Measurements from ENCODE around the gene POLD1. TPM values are rescaled to one million over a fixed set of nuclear protein-coding genes. Genes with fewer than 3 reads are reported as not detected.

POLD1 gene
- polyA plus RNA-seq, 3 donors: 9.3 to 22.4 (median 15.6) TPM

- Mint-ChIP-seq H3K27me3 (ENCODE audit: low read depth in 3 of 3) (peaks cover 0 to 4% (median 1%) of the 10 kb centered on the region in 3 donors), H3K4me1 (peaks cover 19% of the 10 kb centered on the region), H3K36me3 (peaks cover 47 to 57% of the 10 kb centered on the region in 2 donors), H3K9me3 (peaks cover 0 to 2% (median 0%) of the 10 kb centered on the region in 7 donors), H3K4me3 (no peak overlapping the region), H3K27ac (peak overlapping the region in 1 of 7 donors; percentile 31)
- no peak overlapping the region for H3K27ac ChIP-seq (ENCODE audit: low read depth in 1 of 2, low read length in 2 of 2)
- H3K4me1 ChIP-seq (ENCODE audit: control insufficient read depth in 1 of 2, insufficient read depth in 2 of 2, low read length in 2 of 2): peaks cover 16 to 26% of the 10 kb centered on the region in 2 donors
- H2AFZ ChIP-seq (ENCODE audit: insufficient read depth, low read depth, low read length, poor library complexity, severe bottlenecking): no peak overlapping the region
- no peak overlapping the region for H3K9ac ChIP-seq (ENCODE audit: insufficient read depth, low read length, poor library complexity, severe bottlenecking)
- intact Hi-C loops (cut with micrococcal nuclease): loop anchor here in 1 of 2 donors (5.0 kb wide), 1 partner anchor 38 kb away; the partner anchor contains the start of gene SPIB
- H3K4me3 ChIP-seq (replicated peaks in 1 of 3; ENCODE audit: low read depth in 2 of 3, low read length in 3 of 3): no peak overlapping the region
- H3K79me2 ChIP-seq (ENCODE audit: insufficient read depth, low read length): peaks cover 20% of the 10 kb centered on the region
- TF ChIP-seq, protein P1, sequence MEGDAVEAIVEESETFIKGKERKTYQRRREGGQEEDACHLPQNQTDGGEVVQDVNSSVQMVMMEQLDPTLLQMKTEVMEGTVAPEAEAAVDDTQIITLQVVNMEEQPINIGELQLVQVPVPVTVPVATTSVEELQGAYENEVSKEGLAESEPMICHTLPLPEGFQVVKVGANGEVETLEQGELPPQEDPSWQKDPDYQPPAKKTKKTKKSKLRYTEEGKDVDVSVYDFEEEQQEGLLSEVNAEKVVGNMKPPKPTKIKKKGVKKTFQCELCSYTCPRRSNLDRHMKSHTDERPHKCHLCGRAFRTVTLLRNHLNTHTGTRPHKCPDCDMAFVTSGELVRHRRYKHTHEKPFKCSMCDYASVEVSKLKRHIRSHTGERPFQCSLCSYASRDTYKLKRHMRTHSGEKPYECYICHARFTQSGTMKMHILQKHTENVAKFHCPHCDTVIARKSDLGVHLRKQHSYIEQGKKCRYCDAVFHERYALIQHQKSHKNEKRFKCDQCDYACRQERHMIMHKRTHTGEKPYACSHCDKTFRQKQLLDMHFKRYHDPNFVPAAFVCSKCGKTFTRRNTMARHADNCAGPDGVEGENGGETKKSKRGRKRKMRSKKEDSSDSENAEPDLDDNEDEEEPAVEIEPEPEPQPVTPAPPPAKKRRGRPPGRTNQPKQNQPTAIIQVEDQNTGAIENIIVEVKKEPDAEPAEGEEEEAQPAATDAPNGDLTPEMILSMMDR (IDR thresholded peaks at IDR 0.05): no peak
- no peak overlapping the region for H3K4me2 ChIP-seq (replicated peaks; ENCODE audit: extremely low read depth, low read length, poor library complexity, severe bottlenecking)
- H4K20me1 ChIP-seq (ENCODE audit: insufficient read depth, low read length): peaks cover 69% of the 10 kb centered on the region
- H3K27me3 ChIP-seq (ENCODE audit: control insufficient read depth in 2 of 2, insufficient read depth in 2 of 2, low read length in 2 of 2): no peaks in the 10 kb centered on the region
- H3K36me3 ChIP-seq (replicated peaks in 1 of 2; ENCODE audit: control insufficient read depth in 1 of 2, insufficient read depth in 2 of 2, low read length in 2 of 2): peaks cover 57 to 59% of the 10 kb centered on the region in 2 donors
- DNase-seq: no peak
- H3K9me3 ChIP-seq (replicated peaks in 1 of 2; ENCODE audit: control insufficient read depth in 1 of 2, insufficient read depth in 1 of 2, low read length in 2 of 2): no peaks in the 10 kb centered on the region
- over 99% methylated on average over 10 of the region's 10 CpGs for WGBS (ENCODE audit: insufficient coverage)
Measured at GRCh38 chr19:50378863-50379236, 5.3 kb upstream of the POLD1 start.

DNA sequence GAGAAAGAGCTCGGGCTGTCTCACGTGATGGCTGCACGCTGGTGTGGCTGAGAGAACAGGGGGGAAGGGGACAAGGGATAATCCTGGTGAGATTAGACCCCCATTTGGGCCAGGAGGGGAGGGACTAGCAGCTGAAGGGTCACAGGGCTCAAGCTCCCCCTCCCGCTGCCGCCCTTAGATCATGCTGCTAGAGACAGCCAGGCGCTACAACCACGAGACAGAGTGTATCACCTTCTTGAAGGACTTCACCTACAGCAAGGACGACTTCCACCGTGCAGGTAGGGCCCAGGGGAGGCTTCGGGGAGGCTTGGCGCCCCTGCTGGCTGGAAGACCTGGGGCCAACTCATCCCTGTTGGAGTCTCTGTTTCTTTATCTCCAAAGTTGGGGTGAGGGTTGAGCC lies 4.5 kb upstream of the POLD1 start:
- no peak for DNase-seq
- Histone ChIP-seq H3K4me3 (replicated peaks in 1 of 3; ENCODE audit: low read depth in 2 of 3, low read length in 3 of 3) (no peak overlapping the region), H3K4me1 (ENCODE audit: control insufficient read depth in 1 of 2, insufficient read depth in 2 of 2, low read length in 2 of 2) (peaks cover 19 to 32% of the 10 kb centered on the region in 2 donors), H3K27ac (ENCODE audit: low read depth in 1 of 2, low read length in 2 of 2) (no peak overlapping the region), H3K79me2 (ENCODE audit: insufficient read depth, low read length) (peaks cover 24% of the 10 kb centered on the region), H4K20me1 (ENCODE audit: insufficient read depth, low read length) (peaks cover 69% of the 10 kb centered on the region), H3K9me3 (replicated peaks in 1 of 2; ENCODE audit: control insufficient read depth in 1 of 2, insufficient read depth in 1 of 2, low read length in 2 of 2) (no peaks in the 10 kb centered on the region), H3K27me3 (ENCODE audit: control insufficient read depth in 2 of 2, insufficient read depth in 2 of 2, low read length in 2 of 2) (no peaks in the 10 kb centered on the region), H3K9ac (ENCODE audit: insufficient read depth, low read length, poor library complexity, severe bottlenecking) (no peak overlapping the region), H2AFZ (ENCODE audit: insufficient read depth, low read depth, low read length, poor library complexity, severe bottlenecking) (no peak overlapping the region), H3K4me2 (replicated peaks; ENCODE audit: extremely low read depth, low read length, poor library complexity, severe bottlenecking) (no peak overlapping the region), H3K36me3 (replicated peaks in 1 of 2; ENCODE audit: control insufficient read depth in 1 of 2, insufficient read depth in 2 of 2, low read length in 2 of 2) (peaks cover 57 to 59% of the 10 kb centered on the region in 2 donors)
- Mint-ChIP-seq H3K36me3 (peaks cover 47 to 57% of the 10 kb centered on the region in 2 donors), H3K27me3 (ENCODE audit: low read depth in 3 of 3) (peaks cover 0 to 5% (median 3%) of the 10 kb centered on the region in 3 donors), H3K27ac (peak overlapping the region in 2 of 7 donors; percentile 9 to 47), H3K4me1 (peaks cover 23% of the 10 kb centered on the region), H3K4me3 (peak overlapping the region in 1 of 2 donors; percentile 12), H3K9me3 (peaks cover 0 to 3% (median 0%) of the 10 kb centered on the region in 7 donors)
- intact Hi-C loops (cut with micrococcal nuclease): loop anchor here (5.0 kb wide), 2 partner anchors 38 to 133 kb away; partner anchors contain the start of genes ASPDH (in 1 of the 2), JOSD2 (in 1 of the 2) and SPIB (in 1 of the 2)
- TF ChIP-seq, protein P1 (IDR thresholded peaks at IDR 0.05): no peak
- 100% methylated on average over 11 of the region's 11 CpGs for WGBS (ENCODE audit: insufficient coverage)

All from CD14-positive monocyte (primary cell).